ENCODE results near the gene KCNJ14. TPM values are rescaled to one million over a fixed set of nuclear protein-coding genes. Genes with fewer than 3 reads are reported as not detected.

The KCNJ14 gene
- total RNA-seq, 4 donors from 2014 or later, result 0.88 to 2.0 (median 1.8) TPM

- peak; percentile 79 to 96 (median 95) for DNase-seq
- no peaks in the 10 kb centered on the region for H3K27me3 ChIP-seq
- TF ChIP-seq POLR2A (IDR thresholded peaks at IDR 0.05) (peak in 1 of 2 donors; percentile 43), CTCF (IDR thresholded peaks at IDR 0.05) (no peak)
- peak overlapping the region in 3 of 4 donors; percentile 4 to 77 (median 76) for H3K27ac ChIP-seq
- peak overlapping the region in 3 of 4 donors; percentile 22 to 53 (median 45) for H3K4me3 ChIP-seq
- peaks cover 0 to 14% (median 5%) of the 10 kb centered on the region in 4 donors for H3K4me1 ChIP-seq
- H3K9me3 ChIP-seq, result no peaks in the 10 kb centered on the region
- no peaks in the 10 kb centered on the region for H3K36me3 ChIP-seq
These were observed 46.3 kb downstream of the KCNJ14 start for GRCh38 chr19:48501494-48502349.

- peak overlapping the region in 3 of 4 donors; percentile 7 to 46 (median 17) for H3K27ac ChIP-seq
- H3K36me3 ChIP-seq, result no peaks in the 10 kb centered on the region
- no peaks in the 10 kb centered on the region for H3K27me3 ChIP-seq
- H3K9me3 ChIP-seq, result no peaks in the 10 kb centered on the region
- TF ChIP-seq CTCF (IDR thresholded peaks at IDR 0.05) (no peak), POLR2A (IDR thresholded peaks at IDR 0.05) (peak in 1 of 2 donors; percentile 27)
- no peak for DNase-seq
- H3K4me3 ChIP-seq, result peak overlapping the region in 3 of 4 donors; percentile 22 to 45 (median 24)
- peaks cover 0 to 10% (median 2%) of the 10 kb centered on the region in 4 donors for H3K4me1 ChIP-seq
These were observed 47.1 kb downstream of the KCNJ14 start for GRCh38 chr19:48502350-48503018.

- no peaks in the 10 kb centered on the region for H3K36me3 ChIP-seq
- H3K27ac ChIP-seq, result no peak overlapping the region
- no peak overlapping the region for H3K4me3 ChIP-seq
- TF ChIP-seq CTCF (IDR thresholded peaks at IDR 0.05), result peak in 5 of 6 experiments; percentile 48 to 81 (median 77)
- no peak for TF ChIP-seq POLR2A (IDR thresholded peaks at IDR 0.05)
- H3K4me1 ChIP-seq, result peaks cover 0 to 7% (median 2%) of the 10 kb centered on the region in 4 donors
- DNase-seq, result no peak
- H3K9me3 ChIP-seq, result no peaks in the 10 kb centered on the region
- peaks cover 0 to under 1% of the 10 kb centered on the region in 2 donors for H3K27me3 ChIP-seq
These were observed 50.9 kb downstream of the KCNJ14 start for GRCh38 chr19:48506138-48506733.

- Histone ChIP-seq H3K27ac (no peak overlapping the region), H3K4me1 (peaks cover 0 to 17% (median 5%) of the 10 kb centered on the region in 4 donors), H3K27me3 (peaks cover 0 to 9% of the 10 kb centered on the region in 2 donors), H3K4me3 (no peak overlapping the region), H3K9me3 (no peaks in the 10 kb centered on the region), H3K36me3 (no peaks in the 10 kb centered on the region)
- no peak for DNase-seq
- no peak for TF ChIP-seq POLR2A (IDR thresholded peaks at IDR 0.05)
- TF ChIP-seq CTCF (IDR thresholded peaks at IDR 0.05), result no peak
These were observed 52.6 kb downstream of the KCNJ14 start for GRCh38 chr19:48507911-48508439.

GRCh38 chr19:48508729-48509411, 53.5 kb downstream of the KCNJ14 start:
- Histone ChIP-seq H3K9me3 (no peaks in the 10 kb centered on the region), H3K27ac (no peak overlapping the region), H3K27me3 (peaks cover 0 to 9% of the 10 kb centered on the region in 2 donors), H3K36me3 (no peaks in the 10 kb centered on the region), H3K4me3 (no peak overlapping the region), H3K4me1 (peaks cover 0 to 25% (median 7%) of the 10 kb centered on the region in 4 donors)
- DNase-seq, result no peak
- TF ChIP-seq POLR2A (IDR thresholded peaks at IDR 0.05) (no peak), CTCF (IDR thresholded peaks at IDR 0.05) (no peak)

Measured in Peyer's patch (tissue), 4 donors.